KMS-11 (cell line): ENCODE data around the gene SUPT6H.
A peak's percentile ranks its signal among the peaks of the same experiment; 100 is the strongest.

ENCODE experiments used
- H2AFZ ChIP-seq: fragments of 200-600 bp; sonication (generic); 2 replicates; pipeline ENCODE4 v1.6.1; 2016; ENCODE audit warnings: antibody characterized with exemption, mixed run types, low read depth
- H3K27ac ChIP-seq: fragments of 200-600 bp; sonication (generic); 2 replicates; pipeline ENCODE4 v1.6.1; 2016; ENCODE audit warnings: mild to moderate bottlenecking, mixed run types
- H3K27me3 ChIP-seq: fragments of 200-600 bp; sonication (generic); 2 replicates; pipeline ENCODE4 v1.6.1; 2017; ENCODE audit warnings: mild to moderate bottlenecking, low read depth, mixed run types, moderate library complexity; ENCODE audit not compliant: insufficient read depth
- H3K36me3 ChIP-seq: fragments of 200-600 bp; sonication (generic); 2 replicates; pipeline ENCODE4 v1.6.1; 2017; ENCODE audit warnings: mild to moderate bottlenecking, mixed run types; ENCODE audit not compliant: insufficient read depth
- H3K4me1 ChIP-seq: fragments of 200-600 bp; sonication (generic); 2 replicates; pipeline ENCODE4 v1.6.1; 2016; ENCODE audit warnings: mild to moderate bottlenecking, low read depth, mixed run types; ENCODE audit not compliant: poor library complexity, severe bottlenecking
- H3K4me2 ChIP-seq: fragments of 200-600 bp; sonication (generic); 2 replicates; pipeline ENCODE4 v1.7.0; 2016; ENCODE audit warnings: mild to moderate bottlenecking, mixed run types
- H3K4me3 ChIP-seq: fragments of 200-600 bp; sonication (generic); IDR thresholded peaks from 2 replicates; pipeline ENCODE4 v1.6.1; 2017; ENCODE audit warnings: low read depth, low read length, mixed read lengths; ENCODE audit not compliant: insufficient read depth
- H3K79me2 ChIP-seq: fragments of 200-600 bp; sonication (generic); 2 replicates; pipeline ENCODE4 v1.6.1; 2016; ENCODE audit warnings: low read depth, mixed run types; ENCODE audit not compliant: insufficient read depth
- H3K9ac ChIP-seq: fragments of 200-600 bp; sonication (generic); 2 replicates; pipeline ENCODE4 v1.6.1; 2016; ENCODE audit warnings: mild to moderate bottlenecking, mixed run types
- H4K20me1 ChIP-seq: fragments of 200-600 bp; sonication (generic); 2 replicates; pipeline ENCODE4 v1.6.1; 2016; ENCODE audit warnings: mild to moderate bottlenecking, mixed run types; ENCODE audit not compliant: insufficient read depth
- CTCF ChIP-seq: fragments of 200-600 bp; sonication (generic); conservative IDR thresholded peaks from 2 replicates; pipeline ENCODE4 v1.6.1; 2017; ENCODE audit warnings: low read depth, mild to moderate bottlenecking, antibody characterized with exemption, low read length, moderate library complexity, mixed read lengths

SUPT6H gene

GRCh38 chr17:28725166-28725659 is 63.2 kb downstream of the SUPT6H start:
- H4K20me1 ChIP-seq = 0 out of 2 replicates have a peak, but pooled peaks cover 5% of the 10 kb centered on the region
- no peaks in the 10 kb centered on the region for H3K27me3 ChIP-seq
- peaks cover 37% of the 10 kb centered on the region for H3K79me2 ChIP-seq
- no peak overlapping the region for H3K4me3 ChIP-seq
- peak overlapping the region; percentile 74 for H3K27ac ChIP-seq
- H3K9ac ChIP-seq = peak overlapping the region; percentile 80; the same call in 1 of the 2 replicates
- H2AFZ ChIP-seq = no peak overlapping the region
- TF ChIP-seq CTCF = no peak; the same call in 1 of the 2 replicates
- peaks cover 25% of the 10 kb centered on the region; the same call in 1 of the 2 replicates for H3K36me3 ChIP-seq
- peak overlapping the region; percentile 73 for H3K4me2 ChIP-seq
- H3K4me1 ChIP-seq = peaks cover 61% of the 10 kb centered on the region

- Histone ChIP-seq H3K4me3 (no peak overlapping the region), H3K9ac (peak overlapping the region; percentile 80), H3K4me2 (peak overlapping the region; percentile 73), H2AFZ (peak overlapping the region; percentile 52; the same call in 1 of the 2 replicates), H4K20me1 (0 out of 2 replicates have a peak, but pooled peaks cover 5% of the 10 kb centered on the region), H3K4me1 (peaks cover 61% of the 10 kb centered on the region), H3K27ac (peak overlapping the region; percentile 74), H3K27me3 (no peaks in the 10 kb centered on the region), H3K79me2 (peaks cover 32% of the 10 kb centered on the region), H3K36me3 (peaks cover 25% of the 10 kb centered on the region; the same call in 1 of the 2 replicates)
- TF ChIP-seq CTCF = no peak; the same call in 1 of the 2 replicates
Observed at GRCh38 chr17:28725660-28726225, 63.7 kb downstream of the SUPT6H start.

DNA sequence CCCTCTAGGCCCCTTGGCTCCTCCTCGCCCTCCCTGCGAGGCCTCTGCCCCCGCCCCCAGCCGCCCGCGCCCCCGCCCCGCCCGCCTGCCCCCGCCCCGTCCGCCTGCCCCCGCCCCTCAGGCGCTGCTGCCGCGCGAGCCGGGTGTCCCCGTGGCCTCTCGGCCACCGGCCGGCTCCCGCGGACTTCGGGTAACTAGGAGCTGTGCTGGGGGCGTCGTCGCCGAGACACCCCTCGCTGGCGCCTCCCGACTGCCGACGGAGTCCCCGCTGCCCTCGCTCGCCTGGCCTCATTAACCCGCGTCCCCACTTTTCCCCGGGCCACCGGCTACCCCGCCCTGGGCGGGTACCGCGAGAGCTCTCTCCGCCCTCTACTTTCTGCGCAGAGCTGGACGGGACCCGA is 64.2 kb downstream of the SUPT6H start, which contains the start of gene TLCD1:
Gene TLCD1 (minus strand): TSS at position 8 of the 401 bp plus-strand sequence. CDS start 136 bp downstream, outside the sequence.
- peaks cover 27% of the 10 kb centered on the region for H3K79me2 ChIP-seq
- no peak within 1 kb of the TSS for H3K4me3 ChIP-seq
- 0 out of 2 replicates have a peak, but pooled peaks cover 5% of the 10 kb centered on the region for H4K20me1 ChIP-seq
- H3K4me2 ChIP-seq = peak within 1 kb of the TSS; percentile 73
- no peak for TF ChIP-seq CTCF
- peak within 1 kb of the TSS; percentile 88 for H3K27ac ChIP-seq
- H3K9ac ChIP-seq = peak within 1 kb of the TSS; percentile 80
- peak within 1 kb of the TSS; percentile 77 for H2AFZ ChIP-seq
- H3K27me3 ChIP-seq = no peaks in the 10 kb centered on the region
- H3K36me3 ChIP-seq = peaks cover 21% of the 10 kb centered on the region; the same call in 1 of the 2 replicates
- peaks cover 60% of the 10 kb centered on the region for H3K4me1 ChIP-seq

DNA sequence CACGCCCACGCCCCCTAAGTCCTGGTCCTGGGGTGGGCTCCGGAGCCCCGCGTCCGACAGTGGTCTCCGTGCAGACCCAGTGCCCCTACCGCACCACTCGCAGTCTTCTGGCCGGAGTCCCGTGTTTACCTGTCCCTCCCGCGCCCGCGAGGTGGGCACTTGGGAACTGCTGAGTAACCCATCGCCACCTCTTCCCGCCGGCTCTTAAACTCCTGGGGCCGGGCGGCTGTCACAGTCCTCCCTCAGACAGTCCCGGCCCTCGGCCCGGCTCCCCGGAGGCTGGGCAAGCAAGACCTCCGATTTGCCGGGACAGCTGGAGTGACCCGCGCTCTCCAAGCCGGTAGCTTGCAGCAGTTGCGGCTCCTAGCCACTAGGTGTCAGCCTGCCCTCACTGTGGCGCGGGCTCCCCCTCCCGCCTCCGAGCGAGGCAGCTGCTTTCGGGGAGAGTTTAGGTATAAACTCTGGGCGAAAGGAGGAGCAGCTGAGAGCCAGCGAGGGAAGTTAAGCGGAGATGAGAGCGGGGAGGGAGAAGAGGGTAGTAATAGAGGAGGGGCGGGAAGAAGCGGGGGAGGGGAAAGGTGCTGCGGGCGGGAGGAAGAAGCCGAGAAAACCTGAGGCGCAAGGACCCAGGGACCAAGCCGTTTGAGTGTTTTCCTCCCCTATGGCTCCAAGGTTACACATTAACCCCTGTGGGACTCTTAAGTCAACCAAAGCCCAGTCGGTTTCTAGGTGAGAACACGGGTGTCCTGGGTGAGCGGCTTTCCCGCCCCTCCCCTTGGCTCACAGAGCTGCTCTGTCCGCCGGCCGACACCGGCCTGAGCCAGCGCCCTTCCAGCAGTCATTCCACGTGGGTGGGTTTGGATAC is 64.9 kb downstream of the SUPT6H start:
- Histone ChIP-seq H3K9ac (peak overlapping the region; percentile 70; the same call in 1 of the 2 replicates), H3K27me3 (no peaks in the 10 kb centered on the region), H3K4me1 (peaks cover 53% of the 10 kb centered on the region), H3K79me2 (peaks cover 21% of the 10 kb centered on the region), H3K4me3 (no peak overlapping the region), H4K20me1 (no peaks in the 10 kb centered on the region), H3K4me2 (peak overlapping the region; percentile 67), H3K36me3 (peaks cover 14% of the 10 kb centered on the region; the same call in 1 of the 2 replicates), H3K27ac (peak overlapping the region; percentile 88), H2AFZ (peak overlapping the region; percentile 77)
- TF ChIP-seq CTCF = peak; percentile 97
